HepG2 (cell line): ENCODE data around the gene SBDS. TPM values are rescaled to one million over a fixed set of nuclear protein-coding genes. Genes with fewer than 3 reads are reported as not detected.

Experiments
- AHR ChIP-seq: IDR thresholded peaks from 2 replicates; pipeline ENCODE4 v1.6.1; 2018; ENCODE audit warnings: missing genetic modification reagents, missing compliant biosample characterization
- ARHGAP35 ChIP-seq: sonication (generic); formaldehyde crosslinking; IDR thresholded peaks from 2 replicates; pipeline ENCODE4 v1.9.0; 2022; ENCODE audit warnings: mild to moderate bottlenecking, inconsistent platforms, moderate library complexity, missing genetic modification reagents, borderline replicate concordance
- BCL6 ChIP-seq: IDR thresholded peaks from 2 replicates; pipeline ENCODE4 v1.6.1; 2016; ENCODE audit warnings: missing genetic modification reagents, missing compliant biosample characterization
- BORCS8-MEF2B ChIP-seq: sonication (generic); formaldehyde crosslinking; IDR thresholded peaks from 2 replicates; pipeline ENCODE4 v1.8.0; 2022; ENCODE audit warnings: mild to moderate bottlenecking, missing genetic modification reagents
- CEBPG ChIP-seq: IDR thresholded peaks from 2 replicates; pipeline ENCODE4 v1.6.1; 2016
- MED1 ChIP-seq: sonication (generic); formaldehyde crosslinking; IDR thresholded peaks from 2 replicates; pipeline ENCODE4 v1.4.0; 2020; ENCODE audit warnings: missing genetic modification reagents
- MED8 ChIP-seq: sonication (generic); formaldehyde crosslinking; IDR thresholded peaks from 2 replicates; pipeline ENCODE4 v1.8.1; 2023; ENCODE audit warnings: mild to moderate bottlenecking, missing genetic modification reagents; ENCODE audit not compliant: insufficient replicate concordance
- RARA ChIP-seq: IDR thresholded peaks from 2 replicates; pipeline ENCODE4 v1.6.1; 2016; ENCODE audit warnings: missing genetic modification reagents, missing compliant biosample characterization
- REPIN1 ChIP-seq: sonication (generic); formaldehyde crosslinking; IDR thresholded peaks from 2 replicates; pipeline ENCODE4 v1.8.0; 2022; ENCODE audit warnings: missing genetic modification reagents, low read depth, mild to moderate bottlenecking, borderline replicate concordance
- SNAPC4 ChIP-seq: sonication (generic); formaldehyde crosslinking; IDR thresholded peaks from 2 replicates; pipeline ENCODE4 v1.4.0; 2020; ENCODE audit warnings: mild to moderate bottlenecking, missing genetic modification reagents
- SP4 ChIP-seq: sonication (generic); formaldehyde crosslinking; IDR thresholded peaks from 2 replicates; pipeline ENCODE4 v1.8.1; 2023; ENCODE audit warnings: mild to moderate bottlenecking, missing genetic modification reagents
- SRF ChIP-seq: IDR thresholded peaks from 2 replicates; pipeline ENCODE4 v1.6.1; 2011; ENCODE audit warnings: mild to moderate bottlenecking, low read depth, low read length, moderate library complexity
- TP53 ChIP-seq: sonication (generic); formaldehyde crosslinking; conservative IDR thresholded peaks from 2 replicates; pipeline ENCODE4 v1.4.0; 2020; ENCODE audit warnings: missing genetic modification reagents
- YEATS2 ChIP-seq: sonication (generic); formaldehyde crosslinking; IDR thresholded peaks from 2 replicates; pipeline ENCODE4 v1.4.0; 2020; ENCODE audit warnings: missing genetic modification reagents, borderline replicate concordance
- ZBTB8A ChIP-seq: sonication (generic); formaldehyde crosslinking; IDR thresholded peaks from 2 replicates; pipeline ENCODE4 v1.4.0; 2020; ENCODE audit warnings: mild to moderate bottlenecking, low read depth, missing genetic modification reagents, borderline replicate concordance
- ZNF782 ChIP-seq: sonication (generic); formaldehyde crosslinking; IDR thresholded peaks from 2 replicates; pipeline ENCODE4 v1.4.0; 2020; ENCODE audit warnings: missing genetic modification reagents, mild to moderate bottlenecking, borderline replicate concordance
- ZNF792 ChIP-seq: IDR thresholded peaks from 2 replicates; pipeline ENCODE4 v1.6.1; 2016
- ZSCAN31 ChIP-seq: sonication (generic); formaldehyde crosslinking; IDR thresholded peaks from 2 replicates; pipeline ENCODE4 v1.5.0; 2020; ENCODE audit warnings: low read depth, mild to moderate bottlenecking, missing genetic modification reagents
- polyA plus RNA-seq, 8 experiments: library from polyadenylated mRNA; depleted of rRNA in 3 of 8; stranded (reverse) in 7 of 8; unstranded in 1 of 8; fragments of >200 nt; fragmentation: Illumina TruSeq in 4 of 8; extraction: Trizol in 4 of 8; gene quantifications; 2 replicates each; pipeline versions ENCODE4 v1.2.1 to v1.2.3, GENCODE V29; 2011 to 2016; ENCODE audit warnings: low read depth in 4 of 8, missing spikeins in 1 of 8, mixed read lengths in 1 of 8; ENCODE audit not compliant: insufficient read depth in 1 of 8
- total RNA-seq, 5 experiments: library from RNA; depleted of rRNA; stranded (reverse); fragments of >200 nt; fragmentation: Illumina TruSeq; extraction: Trizol; gene quantifications; 2 replicates each; pipeline ENCODE4 v1.2.3, GENCODE V29; 2016; ENCODE audit warnings: low read depth in 1 of 5
- TF ChIP-seq, protein P1 (sequence below): IDR thresholded peaks from 2 replicates; pipeline ENCODE4 v1.6.1; 2016
- TF ChIP-seq, protein P2 (sequence below): sonication (generic); formaldehyde crosslinking; IDR thresholded peaks from 2 replicates; pipeline ENCODE4 v1.8.1; 2022; ENCODE audit warnings: mild to moderate bottlenecking, missing genetic modification reagents
- TF ChIP-seq, protein P3 (sequence below): sonication (generic); formaldehyde crosslinking; IDR thresholded peaks from 2 replicates; pipeline ENCODE4 v1.4.0; 2020; ENCODE audit warnings: mild to moderate bottlenecking, missing genetic modification reagents

The SBDS gene
- total and polyA plus RNA-seq, 2 of the 13 experiments (the other 11 are each of a cell fraction or from before 2014, with no cell fraction given) = 39.1 to 79.3 TPM

DNA sequence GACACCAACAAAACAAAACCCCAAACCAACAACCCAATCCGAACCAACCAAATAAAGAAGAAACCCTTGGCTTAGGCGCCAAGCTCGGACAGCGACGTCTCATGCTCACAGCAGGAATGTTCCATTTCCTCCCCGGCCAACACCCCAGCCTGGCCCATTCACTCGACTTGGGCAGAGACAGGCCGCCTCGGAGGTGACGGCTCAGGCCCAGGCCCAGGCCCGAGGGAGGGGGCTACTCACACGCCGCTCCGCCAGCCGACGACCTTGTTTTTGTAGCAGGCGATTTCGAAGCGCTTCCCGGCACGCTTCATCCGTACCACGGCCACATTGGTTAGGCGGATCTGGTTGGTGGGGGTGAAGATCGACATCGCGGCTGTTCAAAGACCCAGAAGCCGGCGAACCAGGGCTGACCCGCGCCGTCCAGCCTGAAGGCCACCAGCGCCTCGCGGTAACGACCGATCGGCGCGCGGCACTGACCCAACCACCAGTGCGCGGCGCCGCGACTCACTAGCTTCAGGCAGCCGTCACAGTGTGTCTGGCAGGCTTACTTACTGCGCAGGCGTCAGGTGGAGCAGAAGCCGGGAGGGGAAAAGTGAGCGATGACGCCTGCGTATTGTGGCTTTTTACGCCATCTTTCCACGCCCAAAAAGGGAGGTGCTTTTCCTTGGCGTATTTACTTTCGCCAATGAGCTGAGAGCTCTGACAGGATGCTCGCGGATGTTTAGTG, at the start of gene SBDS (continued):
- 0 out of 2 replicates have a peak, but pooled peaks have one; percentile 55 for TF ChIP-seq SNAPC4 (CRISPR knock-in tag)
- 0 out of 2 replicates have a peak, but pooled peaks have one; percentile 52 for TF ChIP-seq ZNF782 (CRISPR knock-in tag)
- TF ChIP-seq MED8 (CRISPR knock-in tag) = peak; percentile 56
- peak; percentile 39; the same call in 1 of the 2 replicates for TF ChIP-seq MED1
- TF ChIP-seq RARA (CRISPR knock-in tag) = peak; percentile 24; the same call in 1 of the 2 replicates
- TF ChIP-seq AHR (CRISPR knock-in tag) = peak; percentile 56; the same call in 1 of the 2 replicates
- peak; percentile 47; the same call in 1 of the 2 replicates for TF ChIP-seq ARHGAP35
- peak; percentile 33; the same call in 1 of the 2 replicates for TF ChIP-seq BCL6
- TF ChIP-seq, protein P1, sequence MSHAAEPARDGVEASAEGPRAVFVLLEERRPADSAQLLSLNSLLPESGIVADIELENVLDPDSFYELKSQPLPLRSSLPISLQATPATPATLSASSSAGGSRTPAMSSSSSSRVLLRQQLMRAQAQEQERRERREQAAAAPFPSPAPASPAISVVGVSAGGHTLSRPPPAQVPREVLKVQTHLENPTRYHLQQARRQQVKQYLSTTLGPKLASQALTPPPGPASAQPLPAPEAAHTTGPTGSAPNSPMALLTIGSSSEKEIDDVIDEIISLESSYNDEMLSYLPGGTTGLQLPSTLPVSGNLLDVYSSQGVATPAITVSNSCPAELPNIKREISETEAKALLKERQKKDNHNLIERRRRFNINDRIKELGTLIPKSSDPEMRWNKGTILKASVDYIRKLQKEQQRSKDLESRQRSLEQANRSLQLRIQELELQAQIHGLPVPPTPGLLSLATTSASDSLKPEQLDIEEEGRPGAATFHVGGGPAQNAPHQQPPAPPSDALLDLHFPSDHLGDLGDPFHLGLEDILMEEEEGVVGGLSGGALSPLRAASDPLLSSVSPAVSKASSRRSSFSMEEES = peak; percentile 19; the same call in 1 of the 2 replicates
- peak; percentile 15; the same call in 1 of the 2 replicates for TF ChIP-seq CEBPG (CRISPR knock-in tag)
- TF ChIP-seq TP53 = peak; percentile 34; the same call in 1 of the 2 replicates
- TF ChIP-seq SP4 (CRISPR knock-in tag) = peak; percentile 33; the same call in 1 of the 2 replicates
- TF ChIP-seq YEATS2 (CRISPR knock-in tag) = 0 out of 2 replicates have a peak, but pooled peaks have one; percentile 60
- TF ChIP-seq ZNF792 (CRISPR knock-in tag) = 0 out of 2 replicates have a peak, but pooled peaks have one; percentile 35
- TF ChIP-seq ZSCAN31 = peak; percentile 75; the same call in 1 of the 2 replicates
- TF ChIP-seq, protein P2, sequence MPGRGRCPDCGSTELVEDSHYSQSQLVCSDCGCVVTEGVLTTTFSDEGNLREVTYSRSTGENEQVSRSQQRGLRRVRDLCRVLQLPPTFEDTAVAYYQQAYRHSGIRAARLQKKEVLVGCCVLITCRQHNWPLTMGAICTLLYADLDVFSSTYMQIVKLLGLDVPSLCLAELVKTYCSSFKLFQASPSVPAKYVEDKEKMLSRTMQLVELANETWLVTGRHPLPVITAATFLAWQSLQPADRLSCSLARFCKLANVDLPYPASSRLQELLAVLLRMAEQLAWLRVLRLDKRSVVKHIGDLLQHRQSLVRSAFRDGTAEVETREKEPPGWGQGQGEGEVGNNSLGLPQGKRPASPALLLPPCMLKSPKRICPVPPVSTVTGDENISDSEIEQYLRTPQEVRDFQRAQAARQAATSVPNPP = 0 out of 2 replicates have a peak, but pooled peaks have one; percentile 40
- TF ChIP-seq, protein P3, sequence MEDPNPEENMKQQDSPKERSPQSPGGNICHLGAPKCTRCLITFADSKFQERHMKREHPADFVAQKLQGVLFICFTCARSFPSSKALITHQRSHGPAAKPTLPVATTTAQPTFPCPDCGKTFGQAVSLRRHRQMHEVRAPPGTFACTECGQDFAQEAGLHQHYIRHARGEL (CRISPR knock-in tag) = 0 out of 2 replicates have a peak, but pooled peaks have one; percentile 38
- peak; percentile 53; the same call in 1 of the 2 replicates for TF ChIP-seq REPIN1 (CRISPR knock-in tag)
- peak; percentile 47; the same call in 1 of the 2 replicates for TF ChIP-seq ZBTB8A (CRISPR knock-in tag)
- peak; percentile 92 for TF ChIP-seq SRF
- peak; percentile 71; the same call in 1 of the 2 replicates for TF ChIP-seq BORCS8-MEF2B (CRISPR knock-in tag)
